Heart left ventricle (tissue), 16 donors: Measurements from ENCODE around the gene TNNC1. TPM values are rescaled to one million over a fixed set of nuclear protein-coding genes. Genes with fewer than 3 reads are reported as not detected.
A peak's percentile ranks its signal among the peaks of the same experiment; 100 is the strongest.

Experiments used
- ATAC-seq, 4 donors: fragments of 200-7000 bp; cut with Tn5 transposase; one replicate each; pipeline ENCODE4 v1.9.1; 2020 to 2022; ENCODE audit warnings: moderate library complexity in 4 of 4, mild to moderate bottlenecking in 3 of 4, moderate number of reproducible peaks in 1 of 4
- DNase-seq, 5 donors: peaks; one replicate each; pipeline ENCODE4 v3.0.0-alpha.2; 2020
- H3K27ac ChIP-seq, 12 donors: fragments of 200-600 bp; sonication (generic) in 4 of 12; one replicate each; pipeline versions ENCODE4 v1.5.0 to v1.8.0; 2016 to 2022; ENCODE audit warnings: mild to moderate bottlenecking in 2 of 12
- H3K27me3 ChIP-seq, 9 donors: fragments of 200-600 bp; sonication (generic) in 2 of 9; one replicate each; pipeline versions ENCODE4 v1.5.1 to v1.8.0; 2016 to 2022; ENCODE audit warnings: mild to moderate bottlenecking in 3 of 9
- H3K36me3 ChIP-seq, 9 donors: fragments of 200-600 bp; sonication (generic) in 2 of 9; one replicate each; pipeline versions ENCODE4 v1.5.0 to v1.8.0; 2018 to 2022; ENCODE audit warnings: mild to moderate bottlenecking in 2 of 9
- H3K4me1 ChIP-seq, 12 donors: fragments of 200-600 bp; sonication (generic) in 4 of 12; one replicate each; pipeline versions ENCODE4 v1.5.0 to v1.8.0; 2016 to 2022; ENCODE audit warnings: mild to moderate bottlenecking in 3 of 12
- H3K4me3 ChIP-seq, 12 donors: fragments of 200-600 bp; sonication (generic) in 4 of 12; one replicate each; pipeline versions ENCODE4 v1.5.0 to v1.8.0; 2017 to 2022; ENCODE audit warnings: mild to moderate bottlenecking in 9 of 12, moderate library complexity in 4 of 12
- H3K9me3 ChIP-seq, 12 donors: fragments of 200-600 bp; sonication (generic) in 4 of 12; one replicate each; pipeline versions ENCODE4 v1.5.0 to v1.8.0; 2016 to 2022; ENCODE audit warnings: mild to moderate bottlenecking in 1 of 12
- POLR2A ChIP-seq, 2 donors: fragments of 450-650 bp; IDR thresholded peaks; one replicate each; pipeline ENCODE4 v1.6.1; 2017; ENCODE audit warnings: antibody characterized with exemption in 2 of 2, mild to moderate bottlenecking in 2 of 2, moderate library complexity in 2 of 2
- WGBS, 4 donors: extraction: QIAGEN DNeasy Blood & Tissue Kit in 2 of 4; methylation state at CpG; one replicate each; pipeline versions ENCODE4 v1.1.5 to v1.1.7; 2013 to 2018; 5-methylcytosine and 5-hydroxymethylcytosine counted together
- intact Hi-C, 10 donors: fragments of 100-400 bp; cut with DNase I; formaldehyde crosslinking; loops; one replicate each; pipeline versions ENCODE4 v1.11.1 to v1.14.2; 2022
- polyA plus RNA-seq, 2 donors: library from polyadenylated mRNA; stranded (reverse); fragments of 200-250 nt; gene quantifications; one replicate each; pipeline ENCODE4 v1.2.3, GENCODE V29; 2013
- total RNA-seq, 9 donors: library from RNA; depleted of rRNA in 2 of 9; stranded (reverse); fragments of >200 nt in 2 of 9; fragmentation: NEBNext Ultra II Directional in 3 of 9; extraction: Animal tissue kit (Norgen Biotek cat#: 25700) in 3 of 9; gene quantifications; one replicate each; pipeline versions ENCODE4 v1.1.0 to v1.2.4, GENCODE V29; 2016 to 2023
- TF ChIP-seq, protein P1 (sequence below), 12 donors: fragments of 200-600 bp; sonication (generic) in 4 of 12; IDR thresholded peaks; one replicate each; pipeline versions ENCODE4 v1.5.0 to v1.8.0; 2018 to 2022; ENCODE audit warnings: antibody characterized with exemption in 12 of 12, mild to moderate bottlenecking in 5 of 12
- donor health status: ischemic (EF 13 %, LVEDD 7.1; RV severe dilation, severe dysfunction).
- donor health status: healthy with polysubstance abuse.
- donor health status: DM: no; HTN: yes; CAD: no.
- donor health status: DM: no; HTN: no; CAD: no.
- donor health status: ischemic (EF 25% LVEDD 6.9; RV normal size, moderate dysfunction).
- donor health status: ischemic (EF 25% LVEDD 5.7; RV mildly dilated, moderate dysfunction).
- donor health status: healthy.
- donor health status: DM: yes; HTN: yes; CAD: no.
- donor health status: ischemic (EF 35%, LVEDD 5.7; RV mildly dilated, moderate dysfunction).
- donor health status: nonischemic (EF 11% LVEDD 7.7; RV severe dilation, severe dysfunction).
- donor health status: DM: yes; HTN: yes; CAD: no.
- donor health status: PGD.
- donor health status: ischemic (EF 29% LVEDD 5.4; RV normal size, mild dysfunction).
- donor health status: nonischemic (EF 23%, LVEDD 6.1; RV moderate dilation, normal function).

TNNC1 gene
- total and polyA plus RNA-seq, 11 donors, result 4,301 to 20,003 (median 8,364) TPM

- peak overlapping the region in 9 of 12 donors; percentile 5 to 94 (median 57) for H3K27ac ChIP-seq
- intact Hi-C loops, result loop anchor here in 9 of 10 donors (1.0 to 2.0 kb wide), 4 partner anchors 16 to 19 kb away; no protein-coding TSS in a partner anchor
Measured at GRCh38 chr3:52446631-52447511, 7.0 kb downstream of the TNNC1 start.

GRCh38 chr3:52446042-52446441 is 7.8 kb downstream of the TNNC1 start:
- intact Hi-C loops, result loop anchor here in 3 of 10 donors (1.0 to 2.0 kb wide), 3 partner anchors 15 to 17 kb away; no protein-coding TSS in a partner anchor
- ATAC-seq (no peak), DNase-seq (peak in 2 of 5 donors; percentile 26 to 56)
- no peak overlapping the region for H3K4me3 ChIP-seq
- peaks cover 0 to 9% (median 0%) of the 10 kb centered on the region in 9 donors for H3K36me3 ChIP-seq
- TF ChIP-seq, protein P1, sequence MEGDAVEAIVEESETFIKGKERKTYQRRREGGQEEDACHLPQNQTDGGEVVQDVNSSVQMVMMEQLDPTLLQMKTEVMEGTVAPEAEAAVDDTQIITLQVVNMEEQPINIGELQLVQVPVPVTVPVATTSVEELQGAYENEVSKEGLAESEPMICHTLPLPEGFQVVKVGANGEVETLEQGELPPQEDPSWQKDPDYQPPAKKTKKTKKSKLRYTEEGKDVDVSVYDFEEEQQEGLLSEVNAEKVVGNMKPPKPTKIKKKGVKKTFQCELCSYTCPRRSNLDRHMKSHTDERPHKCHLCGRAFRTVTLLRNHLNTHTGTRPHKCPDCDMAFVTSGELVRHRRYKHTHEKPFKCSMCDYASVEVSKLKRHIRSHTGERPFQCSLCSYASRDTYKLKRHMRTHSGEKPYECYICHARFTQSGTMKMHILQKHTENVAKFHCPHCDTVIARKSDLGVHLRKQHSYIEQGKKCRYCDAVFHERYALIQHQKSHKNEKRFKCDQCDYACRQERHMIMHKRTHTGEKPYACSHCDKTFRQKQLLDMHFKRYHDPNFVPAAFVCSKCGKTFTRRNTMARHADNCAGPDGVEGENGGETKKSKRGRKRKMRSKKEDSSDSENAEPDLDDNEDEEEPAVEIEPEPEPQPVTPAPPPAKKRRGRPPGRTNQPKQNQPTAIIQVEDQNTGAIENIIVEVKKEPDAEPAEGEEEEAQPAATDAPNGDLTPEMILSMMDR (IDR thresholded peaks at IDR 0.05), result no peak
- no peak for TF ChIP-seq POLR2A (IDR thresholded peaks at IDR 0.05)
- H3K27ac ChIP-seq, result peak overlapping the region in 9 of 12 donors; percentile 4 to 64 (median 45)
- H3K9me3 ChIP-seq, result no peaks in the 10 kb centered on the region
- peaks cover 0 to 49% (median 15%) of the 10 kb centered on the region in 12 donors for H3K4me1 ChIP-seq
- H3K27me3 ChIP-seq, result no peaks in the 10 kb centered on the region
- WGBS, 4 donors, result 89 to 100% (median 94%) methylated on average over 1 to 4 of the region's 4 CpGs

More at GRCh38 chr3:52446631-52447511, 7.0 kb downstream of the TNNC1 start:
- Histone ChIP-seq H3K4me3 (no peak overlapping the region), H3K36me3 (peaks cover 0 to 18% (median 2%) of the 10 kb centered on the region in 9 donors), H3K27me3 (no peaks in the 10 kb centered on the region), H3K9me3 (no peaks in the 10 kb centered on the region), H3K4me1 (peaks cover 0 to 49% (median 15%) of the 10 kb centered on the region in 12 donors)
- TF ChIP-seq, protein P1 (IDR thresholded peaks at IDR 0.05), result peak in 11 of 12 donors; percentile 99 to 100 (median 100)
- peak in 1 of 2 donors; percentile 16 for TF ChIP-seq POLR2A (IDR thresholded peaks at IDR 0.05)
- DNase-seq (peak in 4 of 5 donors; percentile 60 to 72 (median 70)), ATAC-seq (peak in 3 of 4 donors; percentile 7 to 37 (median 23))
- 24 to 37% (median 31%) methylated on average over 9 to 13 of the region's 13 CpGs for WGBS, 4 donors

- ATAC-seq (peak; percentile 29 to 60 (median 58)), DNase-seq (peak; percentile 71 to 84 (median 82))
- TF ChIP-seq POLR2A (IDR thresholded peaks at IDR 0.05), result peak; percentile 18 to 63
- TF ChIP-seq, protein P1 (IDR thresholded peaks at IDR 0.05), result peak; percentile 33 to 67 (median 56)
- Histone ChIP-seq H3K4me1 (peaks cover 0 to 39% (median 14%) of the 10 kb centered on the region in 12 donors), H3K9me3 (no peaks in the 10 kb centered on the region), H3K4me3 (peak within 1 kb of the TSS in 11 of 12 donors; percentile 18 to 54 (median 42)), H3K36me3 (peaks cover 0 to under 1% (median 0%) of the 10 kb centered on the region in 9 donors), H3K27me3 (no peaks in the 10 kb centered on the region), H3K27ac (peak within 1 kb of the TSS in 8 of 12 donors; percentile 24 to 65 (median 60))
- WGBS, 4 donors, result 32 to 45% (median 37%) methylated on average over 10 to 19 of the region's 19 CpGs
- intact Hi-C loops, result loop anchor here in 1 of 10 donors (1.0 kb wide), 1 partner anchor 16 kb away; no protein-coding TSS in a partner anchor
Measured at GRCh38 chr3:52444860-52445793, 8.7 kb downstream of the TNNC1 start, which contains the start of gene SEMA3G. SEMA3G (minus strand) TSS chr3:52445103; CDS start chr3:52445027, 76 bp downstream.
